ENCODE measurements around the gene RIN3. TPM values are rescaled to one million over a fixed set of nuclear protein-coding genes. Genes with fewer than 3 reads are reported as not detected.

RIN3 gene
- total RNA-seq, 1 donor from 2014 or later: 28.0 TPM

GRCh38 chr14:92605274-92605940 is 91.8 kb downstream of the RIN3 start:
- Histone ChIP-seq H3K9me3 (ENCODE audit: insufficient read depth, low read depth, low read length) (peaks cover 3% of the 10 kb centered on the region), H3K4me1 (ENCODE audit: insufficient read depth, low read length) (peaks cover 11% of the 10 kb centered on the region), H3K27ac (ENCODE audit: low read depth, low read length) (no peak overlapping the region), H4K20me1 (ENCODE audit: insufficient read depth, low read length) (peaks cover 9% of the 10 kb centered on the region), H3K36me3 (ENCODE audit: insufficient read depth, low read length) (no peaks in the 10 kb centered on the region), H3K79me2 (ENCODE audit: insufficient read depth, low read length) (no peaks in the 10 kb centered on the region), H3K9ac (ENCODE audit: low read length) (no peak overlapping the region), H3K27me3 (ENCODE audit: insufficient read depth, low read length) (no peaks in the 10 kb centered on the region), H3K4me3 (ENCODE audit: insufficient read depth, low read depth, low read length) (no peak overlapping the region), H2AFZ (ENCODE audit: low read depth, low read length) (no peak overlapping the region), H3K4me2 (ENCODE audit: low read length) (no peak overlapping the region)
- FAIRE-seq (no peak), DNase-seq (ENCODE audit: low read depth) (no peak)
- Mint-ChIP-seq H3K36me3 (ENCODE audit: low read depth, unreplicated experiment) (peaks cover 5% of the 10 kb centered on the region), H3K27me3 (ENCODE audit: low read depth, unreplicated experiment) (peaks cover 2% of the 10 kb centered on the region), H3K4me1 (ENCODE audit: low read depth, unreplicated experiment) (peaks cover 6% of the 10 kb centered on the region), H3K9me3 (ENCODE audit: unreplicated experiment) (peaks cover 2% of the 10 kb centered on the region), H3K27ac (ENCODE audit: unreplicated experiment) (no peak overlapping the region), H3K4me3 (ENCODE audit: unreplicated experiment) (no peak overlapping the region)
- no peak for TF ChIP-seq CTCF (IDR thresholded peaks at IDR 0.05; ENCODE audit: insufficient read depth, low read depth, low read length)
- no peak for TF ChIP-seq EZH2 (IDR thresholded peaks at IDR 0.05; ENCODE audit: insufficient read depth, low read length)

GRCh38 chr14:92607251-92607650 is 93.7 kb downstream of the RIN3 start:
- peaks cover 3% of the 10 kb centered on the region for H3K9me3 ChIP-seq (ENCODE audit: insufficient read depth, low read depth, low read length)
- TF ChIP-seq EZH2 (IDR thresholded peaks at IDR 0.05; ENCODE audit: insufficient read depth, low read length) (no peak), CTCF (IDR thresholded peaks at IDR 0.05; ENCODE audit: insufficient read depth, low read depth, low read length) (no peak)
- peaks cover 10% of the 10 kb centered on the region for H4K20me1 ChIP-seq (ENCODE audit: insufficient read depth, low read length)
- no peaks in the 10 kb centered on the region for H3K27me3 ChIP-seq (ENCODE audit: insufficient read depth, low read length)
- FAIRE-seq: no peak
- Mint-ChIP-seq H3K4me3 (ENCODE audit: unreplicated experiment) (no peak overlapping the region), H3K27me3 (ENCODE audit: low read depth, unreplicated experiment) (no peaks in the 10 kb centered on the region), H3K4me1 (ENCODE audit: low read depth, unreplicated experiment) (peaks cover 3% of the 10 kb centered on the region), H3K9me3 (ENCODE audit: unreplicated experiment) (peaks cover 7% of the 10 kb centered on the region), H3K36me3 (ENCODE audit: low read depth, unreplicated experiment) (peaks cover 16% of the 10 kb centered on the region), H3K27ac (ENCODE audit: unreplicated experiment) (no peak overlapping the region)
- H2AFZ ChIP-seq (ENCODE audit: low read depth, low read length): no peak overlapping the region
- no peaks in the 10 kb centered on the region for H3K79me2 ChIP-seq (ENCODE audit: insufficient read depth, low read length)
- no peak overlapping the region for H3K9ac ChIP-seq (ENCODE audit: low read length)
- peaks cover 7% of the 10 kb centered on the region for H3K4me1 ChIP-seq (ENCODE audit: insufficient read depth, low read length)
- no peak for DNase-seq (ENCODE audit: low read depth)
- H3K4me3 ChIP-seq (ENCODE audit: insufficient read depth, low read depth, low read length): no peak overlapping the region
- H3K36me3 ChIP-seq (ENCODE audit: insufficient read depth, low read length): no peaks in the 10 kb centered on the region
- H3K4me2 ChIP-seq (ENCODE audit: low read length): no peak overlapping the region
- no peak overlapping the region for H3K27ac ChIP-seq (ENCODE audit: low read depth, low read length)

- Histone ChIP-seq H3K4me3 (ENCODE audit: insufficient read depth, low read depth, low read length) (no peak overlapping the region), H3K27ac (ENCODE audit: low read depth, low read length) (no peak overlapping the region), H3K27me3 (ENCODE audit: insufficient read depth, low read length) (no peaks in the 10 kb centered on the region), H3K79me2 (ENCODE audit: insufficient read depth, low read length) (no peaks in the 10 kb centered on the region), H3K9ac (ENCODE audit: low read length) (no peak overlapping the region), H3K4me2 (ENCODE audit: low read length) (no peak overlapping the region), H3K4me1 (ENCODE audit: insufficient read depth, low read length) (peaks cover 7% of the 10 kb centered on the region), H4K20me1 (ENCODE audit: insufficient read depth, low read length) (peaks cover 10% of the 10 kb centered on the region), H2AFZ (ENCODE audit: low read depth, low read length) (no peak overlapping the region), H3K9me3 (ENCODE audit: insufficient read depth, low read depth, low read length) (peaks cover 3% of the 10 kb centered on the region), H3K36me3 (ENCODE audit: insufficient read depth, low read length) (no peaks in the 10 kb centered on the region)
- H3K4me1 Mint-ChIP-seq (ENCODE audit: low read depth, unreplicated experiment): peaks cover 5% of the 10 kb centered on the region
- no peak overlapping the region for H3K4me3 Mint-ChIP-seq (ENCODE audit: unreplicated experiment)
- peaks cover 7% of the 10 kb centered on the region for H3K9me3 Mint-ChIP-seq (ENCODE audit: unreplicated experiment)
- H3K27ac Mint-ChIP-seq (ENCODE audit: unreplicated experiment): no peak overlapping the region
- peaks cover 16% of the 10 kb centered on the region for H3K36me3 Mint-ChIP-seq (ENCODE audit: low read depth, unreplicated experiment)
- FAIRE-seq: no peak
- H3K27me3 Mint-ChIP-seq (ENCODE audit: low read depth, unreplicated experiment): no peaks in the 10 kb centered on the region
- DNase-seq (ENCODE audit: low read depth): peak; percentile 61
- TF ChIP-seq CTCF (IDR thresholded peaks at IDR 0.05; ENCODE audit: insufficient read depth, low read depth, low read length): no peak
Observed at GRCh38 chr14:92607702-92608429, 94.3 kb downstream of the RIN3 start.

Data from astrocyte (in vitro differentiated cells and primary cell).